A549 (cell line): ENCODE measurements around the gene SERF1B. TPM values are rescaled to one million over a fixed set of nuclear protein-coding genes. Genes with fewer than 3 reads are reported as not detected.
"Not testable (repeated sequence)": the region's sequence is repeated elsewhere in the genome, so short reads cannot be mapped to it uniquely, and the experiment has no call there.

Experiments
- ATAC-seq, 2 experiments: fragments of 200-7000 bp in 1 of 2; fragments of >200 bp in 1 of 2; cut with Nextera tagmentation in 1 of 2; cut with Tn5 transposase in 1 of 2; 3 replicates each; pipeline versions ENCODE4 v1.8.0 to v1.9.1; 2018 to 2020; ENCODE audit warnings: mild to moderate bottlenecking in 1 of 2, moderate library complexity in 1 of 2
- CTCF ChIA-PET: fragments of 300-600 bp; sonication (Branson Sonifier 250); formaldehyde crosslinking; extraction: SDS; loops from one replicate; lab custom pipeline; 2021; ENCODE audit warnings: antibody characterized with exemption, inconsistent platforms; lab: Yijun Ruan, JAX
- POLR2A ChIA-PET: fragments of 350-600 bp; formaldehyde crosslinking; extraction: SDS; loops from one replicate; lab custom pipeline; 2021; ENCODE audit warnings: antibody characterized with exemption, inconsistent platforms; lab: Yijun Ruan, JAX
- DNase-seq, 2 experiments: peaks; one replicate each; pipeline versions ENCODE4 v3.0.0 to v3.0.0-alpha.2; 2011 to 2016; ENCODE audit warnings: low read depth in 1 of 2, low spot score in 1 of 2
- FAIRE-seq: peaks from 2 replicates; lab custom pipeline; 2011; peaks lifted over from hg19 to GRCh38; lab: Jason Lieb, UNC
- H3K27ac ChIP-seq, 2 experiments: fragments of >200 bp; sonication (Bioruptor Twin); formaldehyde crosslinking; 3 replicates each; pipeline ENCODE4 v1.5.1; 2016 to 2017
- H3K4me1 ChIP-seq: fragments of >200 bp; sonication (Bioruptor Twin); formaldehyde crosslinking; 3 replicates; pipeline ENCODE4 v1.6.1; 2016
- H3K4me2 ChIP-seq: fragments of >200 bp; sonication (Bioruptor Twin); formaldehyde crosslinking; 3 replicates; pipeline ENCODE4 v1.6.1; 2016
- H3K4me3 ChIP-seq: fragments of >200 bp; sonication (Bioruptor Twin); formaldehyde crosslinking; 3 replicates; pipeline ENCODE4 v1.5.1; 2016
- H3K9me3 ChIP-seq: fragments of >200 bp; sonication (Bioruptor Twin); formaldehyde crosslinking; 3 replicates; pipeline ENCODE4 v1.6.1; 2016
- whole genome bisulfite sequencing: methylation state at CpG from one replicate; pipeline ENCODE4 v1.1.6; 2017; ENCODE audit errors: missing lambda C conversion rate; 5-methylcytosine and 5-hydroxymethylcytosine counted together
- polyA minus RNA-seq: library from RNA; depleted of rRNA, polyadenylated mRNA; stranded (reverse); fragments of >200 nt; gene quantifications from 2 replicates; pipeline ENCODE4 v1.2.3, GENCODE V29; 2011; rRNA and poly(A)+ RNA removed
- polyA plus RNA-seq, 4 experiments: library from polyadenylated mRNA; depleted of rRNA in 3 of 4; stranded (reverse); fragments of >200 nt; fragmentation: RNase III in 1 of 4; extraction: RNeasy Plus Mini Kit Qiagen cat#74134 plus additional on column Dnase treatment in 1 of 4; gene quantifications; 2 replicates in 3 of 4; 3 replicates in 1 of 4; pipeline ENCODE4 v1.2.3, GENCODE V29; 2011 to 2017

SERF1B gene
- polyA plus RNA-seq (2011; rRNA removed) (52.3 and 75.0 TPM in 2 replicates), polyA plus RNA-seq (2017; fragmentation: RNase III; extraction: RNeasy Plus Mini Kit Qiagen cat#74134 plus additional on column Dnase treatment) (73.4 to 76.1 TPM (median 75.4 TPM) in 3 replicates), polyA minus RNA-seq (7.1 and 9.9 TPM in 2 replicates)
- 37.1 and 47.4 TPM in 2 replicates for polyA plus RNA-seq (2012; cell fraction: cytosol; rRNA removed)
- 11.4 and 19.6 TPM in 2 replicates for polyA plus RNA-seq (2012; cell fraction: nucleus; rRNA removed)

- H3K9me3 ChIP-seq, FAIRE-seq, H3K4me3 ChIP-seq, H3K4me1 ChIP-seq, H3K27ac ChIP-seq, DNase-seq, H3K4me2 ChIP-seq, CTCF ChIA-PET, POLR2A ChIA-PET: not testable (repeated sequence)
- ATAC-seq, result peak; percentile 97
- no CpG with 5 or more reads among the region's 66 CpGs for WGBS
Observed at GRCh38 chr5:70025106-70025844, at the start of gene SERF1B. SERF1B (plus strand) TSS chr5:70025251; CDS start chr5:70025452, 201 bp downstream.

GRCh38 chr5:69991713-69992112 lies 33.3 kb upstream of the SERF1B start:
- POLR2A ChIA-PET, H3K4me3 ChIP-seq, FAIRE-seq, H3K9me3 ChIP-seq, H3K27ac ChIP-seq, DNase-seq, H3K4me2 ChIP-seq, CTCF ChIA-PET, H3K4me1 ChIP-seq, ATAC-seq: not testable (repeated sequence)
- no CpG with 5 or more reads among the region's 2 CpGs for WGBS

- H3K27ac ChIP-seq, ATAC-seq, H3K9me3 ChIP-seq, POLR2A ChIA-PET, CTCF ChIA-PET, H3K4me3 ChIP-seq, H3K4me2 ChIP-seq, H3K4me1 ChIP-seq, DNase-seq, FAIRE-seq: not testable (repeated sequence)
- WGBS, result no CpG with 5 or more reads among the region's 1 CpG
Observed at GRCh38 chr5:69995535-69995934, 29.5 kb upstream of the SERF1B start.

GRCh38 chr5:70020660-70021059 lies 4.4 kb upstream of the SERF1B start:
- WGBS, result no CpG with 5 or more reads among the region's 2 CpGs
- FAIRE-seq, CTCF ChIA-PET: not testable (repeated sequence)

GRCh38 chr5:70025845-70026145 lies 744 bp downstream of the SERF1B start:
- ATAC-seq, result peak; percentile 58 to 65
- H3K4me2 ChIP-seq, DNase-seq, CTCF ChIA-PET, POLR2A ChIA-PET, H3K9me3 ChIP-seq, H3K4me3 ChIP-seq, FAIRE-seq, H3K27ac ChIP-seq, H3K4me1 ChIP-seq: not testable (repeated sequence)
- WGBS, result no CpG with 5 or more reads among the region's 4 CpGs

More at GRCh38 chr5:70020660-70021059, 4.4 kb upstream of the SERF1B start:
- H3K4me1 ChIP-seq, POLR2A ChIA-PET, H3K27ac ChIP-seq, H3K4me3 ChIP-seq, H3K9me3 ChIP-seq, ATAC-seq, H3K4me2 ChIP-seq, DNase-seq: not testable (repeated sequence)

- H3K27ac ChIP-seq, FAIRE-seq, H3K4me3 ChIP-seq, CTCF ChIA-PET, POLR2A ChIA-PET, ATAC-seq, DNase-seq, H3K9me3 ChIP-seq, H3K4me1 ChIP-seq, H3K4me2 ChIP-seq: not testable (repeated sequence)
- WGBS, result no CpG with 5 or more reads among the region's 5 CpGs
Observed at GRCh38 chr5:70031204-70031603, 6.2 kb downstream of the SERF1B start.

- H3K4me2 ChIP-seq, H3K27ac ChIP-seq, CTCF ChIA-PET, H3K4me1 ChIP-seq, H3K4me3 ChIP-seq, H3K9me3 ChIP-seq, POLR2A ChIA-PET, DNase-seq, FAIRE-seq: not testable (repeated sequence)
- peak; percentile 89 to 95; a peak in 5 of 6 replicates for ATAC-seq
Observed at GRCh38 chr5:70041411-70041810, 16.4 kb downstream of the SERF1B start.

GRCh38 chr5:70049790-70050142 lies 24.7 kb downstream of the SERF1B start:
- H3K27ac ChIP-seq, H3K4me1 ChIP-seq, H3K4me3 ChIP-seq, POLR2A ChIA-PET, FAIRE-seq, CTCF ChIA-PET, DNase-seq, H3K4me2 ChIP-seq, H3K9me3 ChIP-seq: not testable (repeated sequence)
- ATAC-seq, result peak; percentile 68 to 71
- WGBS, result no CpG with 5 or more reads among the region's 16 CpGs

GRCh38 chr5:70056289-70056942 lies 31.4 kb downstream of the SERF1B start:
- no CpG with 5 or more reads among the region's 6 CpGs for WGBS
- FAIRE-seq, POLR2A ChIA-PET, H3K4me2 ChIP-seq, H3K4me1 ChIP-seq, H3K27ac ChIP-seq, DNase-seq, ATAC-seq, H3K4me3 ChIP-seq, CTCF ChIA-PET, H3K9me3 ChIP-seq: not testable (repeated sequence)

GRCh38 chr5:70057140-70057539 lies 32.1 kb downstream of the SERF1B start:
- POLR2A ChIA-PET, ATAC-seq, H3K4me3 ChIP-seq, H3K4me2 ChIP-seq, H3K4me1 ChIP-seq, CTCF ChIA-PET, H3K9me3 ChIP-seq, H3K27ac ChIP-seq, FAIRE-seq, DNase-seq: not testable (repeated sequence)
- WGBS, result no CpG with 5 or more reads among the region's 1 CpG

- 92% methylated on average over 5 of the region's 8 CpGs for WGBS
- H3K27ac ChIP-seq, H3K4me1 ChIP-seq, H3K9me3 ChIP-seq, CTCF ChIA-PET, POLR2A ChIA-PET, FAIRE-seq, DNase-seq, H3K4me3 ChIP-seq, ATAC-seq, H3K4me2 ChIP-seq: not testable (repeated sequence)
Observed at GRCh38 chr5:70077632-70078031, 52.6 kb downstream of the SERF1B start.
